ENCODE data around the gene CLEC16A.
A peak's percentile ranks its signal among the peaks of the same experiment; 100 is the strongest.
"Not testable (repeated sequence)": the region's sequence is repeated elsewhere in the genome, so short reads cannot be mapped to it uniquely, and the experiment has no call there.

CLEC16A gene

GRCh38 chr16:11095935-11096334 is 151.6 kb downstream of the CLEC16A start:
- DNase-seq (ENCODE audit: insufficient read length, low spot score) (no peak), FAIRE-seq (no peak)
- no peak for TF ChIP-seq POLR2A (IDR thresholded peaks at IDR 0.05; ENCODE audit: low read depth, low read length)

DNA sequence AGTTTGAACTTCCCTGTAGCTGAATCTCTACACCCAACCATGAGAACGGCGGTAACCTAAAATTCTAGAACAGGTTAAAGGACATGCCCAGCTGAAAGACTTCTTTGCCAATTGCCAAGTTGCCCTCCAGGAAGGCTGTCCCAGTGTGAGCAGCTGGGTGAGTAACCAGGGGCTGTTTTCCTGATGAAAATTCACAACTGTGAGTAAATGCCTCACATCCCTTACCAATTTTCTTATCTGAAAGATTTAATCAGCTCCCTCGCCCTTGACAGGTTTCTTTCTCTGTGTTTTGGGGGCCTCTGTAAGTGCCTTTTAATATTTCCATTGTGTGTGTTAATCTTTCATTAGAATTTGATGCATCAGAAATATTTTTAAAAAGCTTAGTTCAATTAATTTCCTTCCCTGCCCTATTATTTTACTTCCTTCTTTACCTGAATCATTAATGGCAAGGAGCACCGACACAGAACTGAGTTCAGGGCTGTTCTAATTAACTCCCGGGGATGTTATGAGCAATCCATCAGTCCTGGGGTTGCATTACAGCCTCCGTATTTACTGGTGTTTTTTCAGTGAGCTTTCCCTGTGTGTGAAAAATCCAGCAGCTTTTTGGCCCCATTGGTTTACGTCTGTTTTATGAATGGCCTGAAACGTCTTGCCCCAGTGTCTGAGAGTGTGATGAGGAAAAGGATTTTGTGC is 152.9 kb downstream of the CLEC16A start:
- TF ChIP-seq POLR2A (IDR thresholded peaks at IDR 0.05; ENCODE audit: low read depth, low read length) = no peak
- no peak for DNase-seq (ENCODE audit: insufficient read length, low spot score)
- FAIRE-seq = no peak

DNA sequence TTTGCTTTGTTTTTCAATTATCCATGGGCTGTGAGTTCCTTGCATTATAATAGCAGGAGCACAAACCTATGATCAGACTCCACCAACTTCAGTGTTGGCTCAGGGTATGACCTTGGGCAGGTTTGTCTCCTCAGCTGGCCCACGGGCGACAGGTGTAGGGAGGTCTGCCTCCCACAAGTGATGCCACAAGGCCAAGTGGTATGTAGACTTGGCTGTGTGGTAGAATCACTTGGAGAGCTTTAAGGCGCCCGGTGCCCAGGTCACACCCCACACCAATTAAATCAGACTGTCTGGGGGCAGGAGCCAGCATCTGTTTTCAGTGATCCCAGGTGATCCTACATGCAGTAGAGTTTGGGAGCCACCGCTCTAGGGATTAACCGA is 153.4 kb downstream of the CLEC16A start:
- TF ChIP-seq POLR2A (IDR thresholded peaks at IDR 0.05; ENCODE audit: low read depth, low read length) = no peak
- DNase-seq (ENCODE audit: insufficient read length, low spot score) = no peak
- FAIRE-seq = no peak

DNA sequence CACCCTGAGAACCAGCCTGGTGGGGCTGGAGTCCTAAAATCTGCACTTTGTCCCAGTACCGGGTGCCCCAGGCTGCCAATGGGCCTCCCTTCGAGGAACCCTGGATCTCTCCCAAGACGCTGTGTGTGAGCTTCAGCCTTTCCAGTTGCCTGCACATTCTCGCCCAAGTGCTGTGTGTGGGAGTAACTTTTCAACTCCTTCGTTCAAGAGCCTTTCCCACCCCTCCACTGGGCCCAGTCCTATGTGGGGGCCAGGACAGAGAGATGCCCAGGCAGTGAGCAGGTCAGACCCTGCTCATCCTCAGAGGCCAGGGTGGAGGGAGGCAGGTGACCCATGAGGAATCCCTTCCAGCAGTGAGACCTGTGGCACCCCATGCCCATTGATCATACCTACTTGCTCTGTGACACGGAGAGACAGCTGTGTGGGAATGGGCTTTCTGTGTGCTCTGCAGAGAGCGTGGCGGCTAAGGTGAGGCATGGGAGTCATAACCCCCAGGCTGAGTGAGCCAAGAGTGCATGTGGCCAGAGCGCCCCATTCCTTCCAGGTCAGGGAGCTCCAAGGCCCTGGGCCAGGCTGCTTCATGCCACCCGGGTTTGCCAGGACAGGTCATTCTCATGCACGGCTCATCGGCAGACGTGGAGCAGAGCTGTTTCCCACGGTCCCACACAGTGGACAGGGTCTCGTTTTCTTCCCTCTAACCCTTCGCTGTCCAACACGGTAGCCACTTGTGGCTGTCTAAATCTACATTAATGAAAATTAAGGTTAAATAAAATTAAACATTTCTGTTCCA is 154.4 kb downstream of the CLEC16A start:
- DNase-seq (ENCODE audit: insufficient read length, low spot score) = no peak
- no peak for TF ChIP-seq POLR2A (IDR thresholded peaks at IDR 0.05; ENCODE audit: low read depth, low read length)
- FAIRE-seq = no peak

DNA sequence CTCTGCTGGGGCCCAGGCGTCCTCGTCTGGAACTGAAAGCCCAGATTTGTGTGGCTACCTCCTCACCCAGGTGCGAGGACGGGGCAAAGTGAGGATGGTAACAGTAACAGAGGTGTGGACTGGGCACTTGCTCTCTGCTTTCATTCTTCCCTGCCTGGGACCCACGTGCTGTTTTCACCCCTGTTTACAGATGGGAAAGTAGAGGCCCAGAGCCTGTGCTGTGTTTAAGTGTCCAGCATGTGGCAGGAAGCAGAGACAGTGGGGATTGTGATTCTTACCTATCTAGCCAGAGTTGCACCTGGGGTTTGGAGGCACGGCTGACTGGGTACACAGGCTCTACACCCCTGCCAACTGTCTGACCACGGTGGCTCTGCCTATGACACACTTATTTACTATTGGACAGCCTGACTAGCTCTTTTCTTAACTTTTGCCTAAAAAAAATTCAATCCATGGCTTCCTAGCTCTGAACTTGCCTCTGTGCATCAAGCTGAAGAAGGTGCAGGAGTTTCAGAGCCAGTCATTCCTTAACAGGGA is 155.4 kb downstream of the CLEC16A start:
- DNase-seq (ENCODE audit: insufficient read length, low spot score) = no peak
- TF ChIP-seq POLR2A (IDR thresholded peaks at IDR 0.05; ENCODE audit: low read depth, low read length) = no peak
- no peak for FAIRE-seq

GRCh38 chr16:11100239-11100750 is 155.9 kb downstream of the CLEC16A start:
- no peak for TF ChIP-seq POLR2A (IDR thresholded peaks at IDR 0.05; ENCODE audit: low read depth, low read length)
- DNase-seq (ENCODE audit: insufficient read length, low spot score) (peak; percentile 85), FAIRE-seq (peak; percentile 75)

GRCh38 chr16:11101283-11101682 is 156.9 kb downstream of the CLEC16A start:
- DNase-seq (ENCODE audit: insufficient read length, low spot score) = no peak
- no peak for FAIRE-seq
- TF ChIP-seq POLR2A (IDR thresholded peaks at IDR 0.05; ENCODE audit: low read depth, low read length) = no peak

GRCh38 chr16:11101695-11102522 is 157.5 kb downstream of the CLEC16A start:
- FAIRE-seq = no peak
- no peak for TF ChIP-seq POLR2A (IDR thresholded peaks at IDR 0.05; ENCODE audit: low read depth, low read length)
- DNase-seq (ENCODE audit: insufficient read length, low spot score) = no peak

- no peak for DNase-seq (ENCODE audit: insufficient read length, low spot score)
- no peak for FAIRE-seq
- TF ChIP-seq POLR2A (IDR thresholded peaks at IDR 0.05; ENCODE audit: low read depth, low read length) = no peak
Observed at GRCh38 chr16:11102523-11102898, 158.1 kb downstream of the CLEC16A start.

- not testable (repeated sequence) for DNase-seq (ENCODE audit: insufficient read length, low spot score); FAIRE-seq
Observed at GRCh38 chr16:11103301-11103700, 158.9 kb downstream of the CLEC16A start.

GRCh38 chr16:11104168-11105037 is 160.0 kb downstream of the CLEC16A start:
- FAIRE-seq (no peak), DNase-seq (ENCODE audit: insufficient read length, low spot score) (no peak)
- TF ChIP-seq POLR2A (IDR thresholded peaks at IDR 0.05; ENCODE audit: low read depth, low read length) = no peak

DNA sequence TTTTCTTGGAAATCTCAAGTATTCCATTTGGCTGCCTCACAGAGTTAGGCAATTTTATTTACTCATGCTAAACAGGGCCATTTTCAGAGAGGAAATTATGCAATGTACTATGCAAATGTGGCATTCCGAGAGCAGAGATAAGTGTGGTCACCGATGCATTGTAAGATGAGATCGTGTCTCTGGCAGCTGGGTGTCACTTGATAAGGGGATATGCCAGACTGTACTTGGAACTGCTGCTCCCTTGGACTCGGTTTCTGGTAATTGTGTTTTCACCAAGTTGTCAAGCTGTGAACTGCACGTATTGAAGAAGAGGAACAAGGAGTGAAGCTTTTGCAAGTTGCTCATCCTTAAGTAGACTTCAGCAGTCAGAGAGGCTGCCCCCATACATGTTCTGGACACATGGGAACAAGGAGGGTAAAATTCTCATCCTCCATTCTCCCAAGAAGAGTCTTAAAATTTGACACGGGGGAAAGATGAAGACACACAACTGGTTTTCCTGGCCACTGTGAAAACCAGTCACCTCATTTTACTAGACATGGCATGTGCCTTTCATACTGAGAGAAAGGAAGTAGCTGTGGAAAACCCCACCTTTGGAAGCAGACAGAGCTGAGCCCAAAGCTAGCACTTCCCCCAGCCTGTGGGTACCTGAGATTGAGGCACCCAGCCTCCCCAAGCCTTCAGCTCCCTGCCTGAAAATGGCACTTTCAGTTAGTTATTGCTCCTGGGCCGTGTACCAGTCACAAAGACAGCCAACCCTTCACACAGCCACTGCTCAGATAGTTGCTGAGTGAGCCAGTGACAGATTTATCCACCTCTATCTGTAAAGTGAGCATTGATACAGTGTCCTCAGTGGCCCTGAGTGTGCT is 160.9 kb downstream of the CLEC16A start:
- TF ChIP-seq POLR2A (IDR thresholded peaks at IDR 0.05; ENCODE audit: low read depth, low read length) = no peak
- DNase-seq (ENCODE audit: insufficient read length, low spot score) = no peak
- FAIRE-seq = no peak
